ENCODE results near the gene ACSS3.

The ACSS3 gene

DNA sequence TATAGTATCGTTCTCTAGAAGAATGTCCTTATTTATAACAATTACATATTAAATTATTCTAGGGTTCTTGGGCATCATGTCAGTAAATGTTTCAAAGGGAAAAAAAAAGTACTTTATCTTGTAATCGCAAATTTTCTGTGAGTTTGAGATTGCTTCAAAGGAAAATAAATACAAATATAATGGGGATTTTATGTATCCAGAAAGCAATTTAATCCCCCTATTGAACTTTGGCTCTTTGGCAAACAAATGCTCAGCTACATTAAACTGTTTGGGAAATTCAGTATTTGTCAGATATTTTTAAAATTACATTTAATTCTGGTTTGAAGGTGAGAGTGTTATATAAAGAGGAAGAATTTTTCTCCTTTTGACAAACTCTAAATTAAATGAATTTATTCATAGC lies 8.0 kb downstream of the ACSS3 start:
- Histone ChIP-seq H3K4me2 (ENCODE audit: low read length) (no peak overlapping the region), H3K9ac (ENCODE audit: low read length) (no peak overlapping the region), H2AK5ac (ENCODE audit: low read length) (no peak overlapping the region), H3K4ac (ENCODE audit: low read depth, low read length) (no peak overlapping the region), H3K4me3 (ENCODE audit: low read length) (no peak overlapping the region), H3K56ac (ENCODE audit: low read length) (no peak overlapping the region), H3K23ac (ENCODE audit: low read length) (no peak overlapping the region), H3K18ac (ENCODE audit: low read length) (no peak overlapping the region), H3K36me3 (ENCODE audit: control insufficient read depth, insufficient read depth, low read length) (no peaks in the 10 kb centered on the region), H3K4me1 (ENCODE audit: control insufficient read depth, low read depth, low read length) (peaks cover 4% of the 10 kb centered on the region), H3K79me2 (ENCODE audit: control insufficient read depth, insufficient read depth, low read length) (peaks cover 28% of the 10 kb centered on the region), H4K5ac (ENCODE audit: low read length) (no peak overlapping the region), H4K8ac (ENCODE audit: low read depth, low read length) (no peak overlapping the region), H3K79me1 (ENCODE audit: low read length) (peaks cover 2% of the 10 kb centered on the region), H3K27ac (ENCODE audit: low read depth, low read length) (no peak overlapping the region), H2BK5ac (ENCODE audit: low read length) (no peak overlapping the region), H3K27me3 (ENCODE audit: insufficient read depth, low read length, poor library complexity) (no peaks in the 10 kb centered on the region), H2BK120ac (ENCODE audit: low read depth, low read length) (no peak overlapping the region), H2BK15ac (replicated peaks; ENCODE audit: low read depth) (no peak overlapping the region)
- DNase-seq = no peak
- no CpG with 5 or more reads among the region's 2 CpGs for WGBS (ENCODE audit: extremely low coverage, insufficient coverage, low lambda C conversion rate)

DNA sequence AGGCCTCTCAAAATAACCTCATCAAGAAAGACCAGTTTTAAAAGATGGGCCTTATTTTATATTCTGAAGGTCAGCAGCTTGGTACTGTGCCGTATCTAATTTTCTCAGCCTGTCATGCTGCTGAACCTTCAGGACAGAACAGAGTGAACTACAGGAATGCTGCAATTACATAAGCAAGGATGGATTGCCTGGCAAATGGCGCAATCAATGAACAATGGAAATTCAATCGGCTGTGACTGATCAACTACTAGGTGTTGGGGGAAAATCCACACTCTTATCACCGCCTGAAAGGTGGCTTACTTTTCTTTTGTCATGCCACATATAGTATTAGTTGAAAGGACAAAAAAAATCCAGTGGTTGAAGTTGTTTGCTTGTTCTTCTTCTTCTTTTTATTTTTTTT lies 8.5 kb downstream of the ACSS3 start:
- no peak overlapping the region for H4K5ac ChIP-seq (ENCODE audit: low read length)
- no peak overlapping the region for H4K8ac ChIP-seq (ENCODE audit: low read depth, low read length)
- no peak overlapping the region for H3K4me2 ChIP-seq (ENCODE audit: low read length)
- H3K79me2 ChIP-seq (ENCODE audit: control insufficient read depth, insufficient read depth, low read length) = peaks cover 25% of the 10 kb centered on the region
- H3K36me3 ChIP-seq (ENCODE audit: control insufficient read depth, insufficient read depth, low read length) = no peaks in the 10 kb centered on the region
- WGBS (ENCODE audit: extremely low coverage, insufficient coverage, low lambda C conversion rate) = no CpG with 5 or more reads among the region's 4 CpGs
- H3K4me1 ChIP-seq (ENCODE audit: control insufficient read depth, low read depth, low read length) = peaks cover 4% of the 10 kb centered on the region
- H3K18ac ChIP-seq (ENCODE audit: low read length) = no peak overlapping the region
- no peak overlapping the region for H3K4me3 ChIP-seq (ENCODE audit: low read length)
- H3K4ac ChIP-seq (ENCODE audit: low read depth, low read length) = no peak overlapping the region
- H3K27ac ChIP-seq (ENCODE audit: low read depth, low read length) = no peak overlapping the region
- no peak overlapping the region for H3K56ac ChIP-seq (ENCODE audit: low read length)
- DNase-seq = peak; percentile 81
- no peak overlapping the region for H2AK5ac ChIP-seq (ENCODE audit: low read length)
- H3K79me1 ChIP-seq (ENCODE audit: low read length) = peaks cover 2% of the 10 kb centered on the region
- H3K23ac ChIP-seq (ENCODE audit: low read length) = no peak overlapping the region
- no peaks in the 10 kb centered on the region for H3K27me3 ChIP-seq (ENCODE audit: insufficient read depth, low read length, poor library complexity)
- H2BK120ac ChIP-seq (ENCODE audit: low read depth, low read length) = no peak overlapping the region
- H2BK15ac ChIP-seq (replicated peaks; ENCODE audit: low read depth) = no peak overlapping the region
- no peak overlapping the region for H3K9ac ChIP-seq (ENCODE audit: low read length)
- H2BK5ac ChIP-seq (ENCODE audit: low read length) = no peak overlapping the region

- H2AK5ac ChIP-seq (ENCODE audit: low read length) = no peak overlapping the region
- H3K36me3 ChIP-seq (ENCODE audit: control insufficient read depth, insufficient read depth, low read length) = no peaks in the 10 kb centered on the region
- no peak overlapping the region for H2BK5ac ChIP-seq (ENCODE audit: low read length)
- H3K4me3 ChIP-seq (ENCODE audit: low read length) = no peak overlapping the region
- DNase-seq = no peak
- no peak overlapping the region for H3K9ac ChIP-seq (ENCODE audit: low read length)
- H4K8ac ChIP-seq (ENCODE audit: low read depth, low read length) = no peak overlapping the region
- H3K27ac ChIP-seq (ENCODE audit: low read depth, low read length) = no peak overlapping the region
- peaks cover 4% of the 10 kb centered on the region for H3K4me1 ChIP-seq (ENCODE audit: control insufficient read depth, low read depth, low read length)
- no peak overlapping the region for H4K5ac ChIP-seq (ENCODE audit: low read length)
- no peak overlapping the region for H2BK120ac ChIP-seq (ENCODE audit: low read depth, low read length)
- H2BK15ac ChIP-seq (replicated peaks; ENCODE audit: low read depth) = no peak overlapping the region
- peaks cover 19% of the 10 kb centered on the region for H3K79me2 ChIP-seq (ENCODE audit: control insufficient read depth, insufficient read depth, low read length)
- peaks cover 2% of the 10 kb centered on the region for H3K79me1 ChIP-seq (ENCODE audit: low read length)
- WGBS (ENCODE audit: extremely low coverage, insufficient coverage, low lambda C conversion rate) = no CpG with 5 or more reads among the region's 4 CpGs
- H3K23ac ChIP-seq (ENCODE audit: low read length) = no peak overlapping the region
- no peak overlapping the region for H3K4me2 ChIP-seq (ENCODE audit: low read length)
- no peak overlapping the region for H3K56ac ChIP-seq (ENCODE audit: low read length)
- H3K18ac ChIP-seq (ENCODE audit: low read length) = no peak overlapping the region
- no peak overlapping the region for H3K4ac ChIP-seq (ENCODE audit: low read depth, low read length)
- H3K27me3 ChIP-seq (ENCODE audit: insufficient read depth, low read length, poor library complexity) = no peaks in the 10 kb centered on the region
Measured at GRCh38 chr12:81088221-81088620, 10.3 kb downstream of the ACSS3 start.

DNA sequence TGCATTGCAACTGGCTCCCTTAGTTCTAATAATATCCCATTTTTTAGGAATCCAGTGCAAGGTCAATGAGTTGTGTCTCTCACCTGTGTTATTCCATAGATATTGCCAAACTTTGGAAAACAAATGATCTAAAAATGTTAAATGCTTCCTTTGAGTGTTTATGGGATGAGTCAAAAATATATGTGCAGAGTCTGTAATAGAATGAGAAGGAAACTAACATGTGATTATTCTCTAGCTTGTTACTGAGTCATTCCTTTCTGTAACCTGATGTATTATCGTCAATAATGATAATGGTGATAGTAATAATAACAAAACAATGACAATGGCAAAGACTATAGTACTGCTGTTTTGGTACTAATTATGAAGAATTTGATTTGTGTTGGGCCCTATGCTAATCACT lies 11.5 kb downstream of the ACSS3 start:
- no peak overlapping the region for H3K27ac ChIP-seq (ENCODE audit: low read depth, low read length)
- H3K27me3 ChIP-seq (ENCODE audit: insufficient read depth, low read length, poor library complexity) = no peaks in the 10 kb centered on the region
- no peak for DNase-seq
- no peak overlapping the region for H2BK5ac ChIP-seq (ENCODE audit: low read length)
- H4K8ac ChIP-seq (ENCODE audit: low read depth, low read length) = no peak overlapping the region
- peaks cover 2% of the 10 kb centered on the region for H3K79me1 ChIP-seq (ENCODE audit: low read length)
- H3K36me3 ChIP-seq (ENCODE audit: control insufficient read depth, insufficient read depth, low read length) = no peaks in the 10 kb centered on the region
- H2AK5ac ChIP-seq (ENCODE audit: low read length) = no peak overlapping the region
- H3K79me2 ChIP-seq (ENCODE audit: control insufficient read depth, insufficient read depth, low read length) = peaks cover 16% of the 10 kb centered on the region
- H3K56ac ChIP-seq (ENCODE audit: low read length) = no peak overlapping the region
- no peak overlapping the region for H3K4me2 ChIP-seq (ENCODE audit: low read length)
- H4K5ac ChIP-seq (ENCODE audit: low read length) = no peak overlapping the region
- peaks cover 4% of the 10 kb centered on the region for H3K4me1 ChIP-seq (ENCODE audit: control insufficient read depth, low read depth, low read length)
- no peak overlapping the region for H3K4ac ChIP-seq (ENCODE audit: low read depth, low read length)
- no CpG with 5 or more reads among the region's 1 CpG for WGBS (ENCODE audit: extremely low coverage, insufficient coverage, low lambda C conversion rate)
- no peak overlapping the region for H2BK15ac ChIP-seq (replicated peaks; ENCODE audit: low read depth)
- H3K23ac ChIP-seq (ENCODE audit: low read length) = no peak overlapping the region
- no peak overlapping the region for H3K18ac ChIP-seq (ENCODE audit: low read length)
- no peak overlapping the region for H2BK120ac ChIP-seq (ENCODE audit: low read depth, low read length)
- H3K4me3 ChIP-seq (ENCODE audit: low read length) = no peak overlapping the region
- no peak overlapping the region for H3K9ac ChIP-seq (ENCODE audit: low read length)

- Histone ChIP-seq H3K4ac (ENCODE audit: low read depth, low read length) (no peak overlapping the region), H3K23ac (ENCODE audit: low read length) (no peak overlapping the region), H3K18ac (ENCODE audit: low read length) (no peak overlapping the region), H2BK15ac (replicated peaks; ENCODE audit: low read depth) (no peak overlapping the region), H2BK120ac (ENCODE audit: low read depth, low read length) (no peak overlapping the region), H4K5ac (ENCODE audit: low read length) (no peak overlapping the region), H2AK5ac (ENCODE audit: low read length) (no peak overlapping the region), H3K56ac (ENCODE audit: low read length) (no peak overlapping the region), H2BK5ac (ENCODE audit: low read length) (no peak overlapping the region), H3K9ac (ENCODE audit: low read length) (no peak overlapping the region), H3K79me2 (ENCODE audit: control insufficient read depth, insufficient read depth, low read length) (peaks cover 13% of the 10 kb centered on the region), H3K36me3 (ENCODE audit: control insufficient read depth, insufficient read depth, low read length) (no peaks in the 10 kb centered on the region), H3K79me1 (ENCODE audit: low read length) (peaks cover 2% of the 10 kb centered on the region), H3K27me3 (ENCODE audit: insufficient read depth, low read length, poor library complexity) (no peaks in the 10 kb centered on the region), H3K4me1 (ENCODE audit: control insufficient read depth, low read depth, low read length) (peaks cover 5% of the 10 kb centered on the region), H3K4me3 (ENCODE audit: low read length) (no peak overlapping the region), H3K4me2 (ENCODE audit: low read length) (no peak overlapping the region), H3K27ac (ENCODE audit: low read depth, low read length) (no peak overlapping the region), H4K8ac (ENCODE audit: low read depth, low read length) (no peak overlapping the region)
- no CpG with 5 or more reads among the region's 3 CpGs for WGBS (ENCODE audit: extremely low coverage, insufficient coverage, low lambda C conversion rate)
- no peak for DNase-seq
Measured at GRCh38 chr12:81092053-81092452, 14.2 kb downstream of the ACSS3 start.

GRCh38 chr12:81094718-81095360 lies 17.0 kb downstream of the ACSS3 start:
- no peak overlapping the region for H3K9ac ChIP-seq (ENCODE audit: low read length)
- WGBS (ENCODE audit: extremely low coverage, insufficient coverage, low lambda C conversion rate) = no CpG with 5 or more reads among the region's 1 CpG
- H4K5ac ChIP-seq (ENCODE audit: low read length) = no peak overlapping the region
- no peak overlapping the region for H3K18ac ChIP-seq (ENCODE audit: low read length)
- H3K36me3 ChIP-seq (ENCODE audit: control insufficient read depth, insufficient read depth, low read length) = no peaks in the 10 kb centered on the region
- no peak overlapping the region for H2BK15ac ChIP-seq (replicated peaks; ENCODE audit: low read depth)
- H3K4me1 ChIP-seq (ENCODE audit: control insufficient read depth, low read depth, low read length) = peaks cover 5% of the 10 kb centered on the region
- H3K27ac ChIP-seq (ENCODE audit: low read depth, low read length) = no peak overlapping the region
- H2AK5ac ChIP-seq (ENCODE audit: low read length) = no peak overlapping the region
- no peaks in the 10 kb centered on the region for H3K27me3 ChIP-seq (ENCODE audit: insufficient read depth, low read length, poor library complexity)
- no peak overlapping the region for H2BK5ac ChIP-seq (ENCODE audit: low read length)
- H3K79me1 ChIP-seq (ENCODE audit: low read length) = peaks cover 11% of the 10 kb centered on the region
- DNase-seq = peak; percentile 70
- no peak overlapping the region for H3K4ac ChIP-seq (ENCODE audit: low read depth, low read length)
- no peak overlapping the region for H4K8ac ChIP-seq (ENCODE audit: low read depth, low read length)
- peak overlapping the region; percentile 27 for H3K56ac ChIP-seq (ENCODE audit: low read length)
- no peak overlapping the region for H3K4me2 ChIP-seq (ENCODE audit: low read length)
- peaks cover 20% of the 10 kb centered on the region for H3K79me2 ChIP-seq (ENCODE audit: control insufficient read depth, insufficient read depth, low read length)
- H3K23ac ChIP-seq (ENCODE audit: low read length) = no peak overlapping the region
- H2BK120ac ChIP-seq (ENCODE audit: low read depth, low read length) = no peak overlapping the region
- H3K4me3 ChIP-seq (ENCODE audit: low read length) = no peak overlapping the region

Measured in mesendoderm (in vitro differentiated cells).